NCI-H69 (cell line): ENCODE measurements around the gene LY86.
A peak's percentile ranks its signal among the peaks of the same experiment; 100 is the strongest.

Experiments
- DNase-seq: peaks from one replicate; lab custom pipeline; 2025; lab: John Stamatoyannopoulos, UW

Gene LY86

GRCh38 chr6:6588064-6588923 is at the start of gene LY86:
TSS of gene LY86 (plus strand) at chr6:6588720. CDS start at chr6:6588735, 15 bp downstream.
- no peak for DNase-seq

- no peak for DNase-seq
These were observed 49.5 kb upstream of the LY86 start for GRCh38 chr6:6539036-6539435.

GRCh38 chr6:6542357-6542756 is 46.2 kb upstream of the LY86 start:
- no peak for DNase-seq

GRCh38 chr6:6543181-6543879 is 45.2 kb upstream of the LY86 start:
- DNase-seq: no peak

- DNase-seq: no peak
These were observed 42.8 kb upstream of the LY86 start for GRCh38 chr6:6545616-6546317.

GRCh38 chr6:6546318-6547109 is 42.0 kb upstream of the LY86 start:
- peak; percentile 71 for DNase-seq

- peak; percentile 79 for DNase-seq
These were observed 41.2 kb upstream of the LY86 start for GRCh38 chr6:6547110-6547879.

- DNase-seq: no peak
These were observed 32.3 kb upstream of the LY86 start for GRCh38 chr6:6556161-6556737.

GRCh38 chr6:6556738-6557503 is 31.6 kb upstream of the LY86 start:
- peak; percentile 73 for DNase-seq

GRCh38 chr6:6557504-6557839 is 31.0 kb upstream of the LY86 start:
- DNase-seq: no peak

GRCh38 chr6:6557886-6558285 is 30.6 kb upstream of the LY86 start:
- DNase-seq: no peak

GRCh38 chr6:6559994-6560570 is 28.4 kb upstream of the LY86 start:
- no peak for DNase-seq

- peak; percentile 45 for DNase-seq
These were observed 27.6 kb upstream of the LY86 start for GRCh38 chr6:6560909-6561308.

- no peak for DNase-seq
These were observed 24.4 kb upstream of the LY86 start for GRCh38 chr6:6564154-6564553.

- peak; percentile 24 for DNase-seq
These were observed 23.5 kb upstream of the LY86 start for GRCh38 chr6:6565069-6565468.

- DNase-seq: peak; percentile 24
These were observed 23.0 kb upstream of the LY86 start for GRCh38 chr6:6565488-6565887.

GRCh38 chr6:6566766-6567165 is 21.8 kb upstream of the LY86 start:
- DNase-seq: no peak

GRCh38 chr6:6569096-6569810 is 19.3 kb upstream of the LY86 start:
- no peak for DNase-seq

- no peak for DNase-seq
These were observed 18.7 kb upstream of the LY86 start for GRCh38 chr6:6569811-6570164.
